ENCODE measurements around the gene PARD3.

DNA sequence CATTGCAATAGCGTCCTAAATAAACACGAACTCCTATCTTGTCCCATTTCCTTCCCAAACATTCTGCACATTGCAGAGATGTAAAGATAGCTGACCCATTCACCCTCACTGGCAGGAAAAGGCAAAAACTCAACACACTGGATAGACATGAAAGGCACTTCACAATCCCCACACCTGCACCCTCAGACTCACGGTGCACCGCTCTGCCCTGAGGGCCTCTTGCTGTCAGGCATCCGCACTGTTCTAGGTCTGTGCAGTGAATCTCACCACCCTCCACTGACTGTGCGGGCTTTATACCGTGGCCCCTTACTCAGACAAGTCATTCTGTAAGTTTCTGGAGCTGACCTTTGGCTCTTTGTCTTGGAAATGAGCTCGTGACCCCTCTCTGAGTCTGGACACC, 42.9 kb upstream of the PARD3 start:
- TF ChIP-seq, protein P1, sequence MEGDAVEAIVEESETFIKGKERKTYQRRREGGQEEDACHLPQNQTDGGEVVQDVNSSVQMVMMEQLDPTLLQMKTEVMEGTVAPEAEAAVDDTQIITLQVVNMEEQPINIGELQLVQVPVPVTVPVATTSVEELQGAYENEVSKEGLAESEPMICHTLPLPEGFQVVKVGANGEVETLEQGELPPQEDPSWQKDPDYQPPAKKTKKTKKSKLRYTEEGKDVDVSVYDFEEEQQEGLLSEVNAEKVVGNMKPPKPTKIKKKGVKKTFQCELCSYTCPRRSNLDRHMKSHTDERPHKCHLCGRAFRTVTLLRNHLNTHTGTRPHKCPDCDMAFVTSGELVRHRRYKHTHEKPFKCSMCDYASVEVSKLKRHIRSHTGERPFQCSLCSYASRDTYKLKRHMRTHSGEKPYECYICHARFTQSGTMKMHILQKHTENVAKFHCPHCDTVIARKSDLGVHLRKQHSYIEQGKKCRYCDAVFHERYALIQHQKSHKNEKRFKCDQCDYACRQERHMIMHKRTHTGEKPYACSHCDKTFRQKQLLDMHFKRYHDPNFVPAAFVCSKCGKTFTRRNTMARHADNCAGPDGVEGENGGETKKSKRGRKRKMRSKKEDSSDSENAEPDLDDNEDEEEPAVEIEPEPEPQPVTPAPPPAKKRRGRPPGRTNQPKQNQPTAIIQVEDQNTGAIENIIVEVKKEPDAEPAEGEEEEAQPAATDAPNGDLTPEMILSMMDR (IDR thresholded peaks at IDR 0.05; ENCODE audit: insufficient read depth, low read depth, low read length) = no peak
- no peak for TF ChIP-seq EZH2 (IDR thresholded peaks at IDR 0.05; ENCODE audit: insufficient read depth, low read length)

All from astrocyte (in vitro differentiated cells and primary cell).